NK-92 (cell line): Measurements from ENCODE around the gene ARID2.

Source experiments
- DNase-seq: peaks from one replicate; lab custom pipeline; 2025; ENCODE audit not compliant: unreplicated experiment; lab: John Stamatoyannopoulos, UW

ARID2 gene, protein sequence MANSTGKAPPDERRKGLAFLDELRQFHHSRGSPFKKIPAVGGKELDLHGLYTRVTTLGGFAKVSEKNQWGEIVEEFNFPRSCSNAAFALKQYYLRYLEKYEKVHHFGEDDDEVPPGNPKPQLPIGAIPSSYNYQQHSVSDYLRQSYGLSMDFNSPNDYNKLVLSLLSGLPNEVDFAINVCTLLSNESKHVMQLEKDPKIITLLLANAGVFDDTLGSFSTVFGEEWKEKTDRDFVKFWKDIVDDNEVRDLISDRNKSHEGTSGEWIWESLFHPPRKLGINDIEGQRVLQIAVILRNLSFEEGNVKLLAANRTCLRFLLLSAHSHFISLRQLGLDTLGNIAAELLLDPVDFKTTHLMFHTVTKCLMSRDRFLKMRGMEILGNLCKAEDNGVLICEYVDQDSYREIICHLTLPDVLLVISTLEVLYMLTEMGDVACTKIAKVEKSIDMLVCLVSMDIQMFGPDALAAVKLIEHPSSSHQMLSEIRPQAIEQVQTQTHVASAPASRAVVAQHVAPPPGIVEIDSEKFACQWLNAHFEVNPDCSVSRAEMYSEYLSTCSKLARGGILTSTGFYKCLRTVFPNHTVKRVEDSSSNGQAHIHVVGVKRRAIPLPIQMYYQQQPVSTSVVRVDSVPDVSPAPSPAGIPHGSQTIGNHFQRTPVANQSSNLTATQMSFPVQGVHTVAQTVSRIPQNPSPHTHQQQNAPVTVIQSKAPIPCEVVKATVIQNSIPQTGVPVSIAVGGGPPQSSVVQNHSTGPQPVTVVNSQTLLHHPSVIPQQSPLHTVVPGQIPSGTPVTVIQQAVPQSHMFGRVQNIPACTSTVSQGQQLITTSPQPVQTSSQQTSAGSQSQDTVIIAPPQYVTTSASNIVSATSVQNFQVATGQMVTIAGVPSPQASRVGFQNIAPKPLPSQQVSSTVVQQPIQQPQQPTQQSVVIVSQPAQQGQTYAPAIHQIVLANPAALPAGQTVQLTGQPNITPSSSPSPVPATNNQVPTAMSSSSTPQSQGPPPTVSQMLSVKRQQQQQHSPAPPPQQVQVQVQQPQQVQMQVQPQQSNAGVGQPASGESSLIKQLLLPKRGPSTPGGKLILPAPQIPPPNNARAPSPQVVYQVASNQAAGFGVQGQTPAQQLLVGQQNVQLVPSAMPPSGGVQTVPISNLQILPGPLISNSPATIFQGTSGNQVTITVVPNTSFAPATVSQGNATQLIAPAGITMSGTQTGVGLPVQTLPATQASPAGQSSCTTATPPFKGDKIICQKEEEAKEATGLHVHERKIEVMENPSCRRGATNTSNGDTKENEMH (N-terminal part only)

DNA sequence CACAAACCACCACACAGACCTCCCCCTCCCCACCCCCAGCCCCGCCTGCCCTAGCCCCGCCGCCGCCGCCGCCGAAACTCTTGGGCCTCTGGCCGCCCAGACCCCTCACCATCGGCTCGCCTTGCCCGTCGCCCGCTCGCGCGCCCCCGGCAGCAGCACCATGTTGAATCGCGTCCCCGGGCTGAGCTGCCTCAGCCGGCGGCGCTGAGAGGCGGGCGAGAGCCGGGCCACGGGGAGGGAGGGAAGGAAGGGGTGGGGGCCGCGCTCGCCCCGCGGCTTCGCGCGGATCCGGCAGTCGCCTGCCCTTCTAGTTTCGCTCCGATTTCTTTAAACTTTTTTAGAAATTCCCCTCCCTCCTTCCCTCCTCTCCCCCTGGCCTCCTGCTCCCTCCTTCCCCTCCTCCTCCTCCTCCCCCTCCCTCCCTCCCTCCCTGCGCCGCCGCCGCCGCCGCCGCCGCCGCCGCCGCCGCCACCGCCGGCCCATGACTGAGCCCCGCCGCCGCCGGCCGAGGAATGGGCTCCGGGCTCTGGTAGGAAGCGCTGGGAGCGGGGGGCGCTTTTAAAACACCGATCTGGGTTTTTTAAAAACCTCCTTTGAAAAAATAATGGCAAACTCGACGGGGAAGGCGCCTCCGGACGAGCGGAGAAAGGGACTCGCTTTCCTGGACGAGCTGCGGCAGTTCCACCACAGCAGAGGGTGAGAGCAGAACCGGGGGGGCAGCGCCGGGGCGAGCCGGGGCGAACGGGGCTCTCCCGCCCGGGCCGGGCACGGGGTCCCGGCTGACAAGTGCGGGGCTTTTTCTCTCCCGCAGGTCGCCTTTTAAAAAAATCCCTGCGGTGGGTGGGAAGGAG is at the start of gene ARID2:
Gene ARID2, plus strand, starts transcription at position 474 of the 851 bp plus-strand sequence. Its CDS starts 131 bp downstream, at position 605.
- DNase-seq: no peak

DNA sequence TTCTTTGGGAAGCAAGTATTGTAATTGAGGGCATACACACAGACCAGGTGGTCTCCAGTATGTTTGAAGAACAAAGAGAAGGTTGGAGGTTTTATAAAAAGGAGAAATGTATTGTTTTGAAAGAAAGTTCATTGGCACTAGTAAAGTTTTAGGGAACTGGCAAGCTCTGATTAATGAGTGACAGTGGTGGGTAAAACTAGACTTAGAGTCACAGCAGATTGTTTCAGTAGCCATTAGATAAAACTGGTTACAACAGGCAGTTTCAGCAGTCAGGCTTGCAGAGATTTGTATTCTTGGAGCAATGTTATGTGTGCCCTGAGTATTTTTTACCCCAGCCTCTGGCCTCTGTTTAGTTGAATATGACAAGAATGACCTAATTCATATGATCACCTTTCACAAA is 49.1 kb upstream of the ARID2 start:
- DNase-seq: no peak

DNA sequence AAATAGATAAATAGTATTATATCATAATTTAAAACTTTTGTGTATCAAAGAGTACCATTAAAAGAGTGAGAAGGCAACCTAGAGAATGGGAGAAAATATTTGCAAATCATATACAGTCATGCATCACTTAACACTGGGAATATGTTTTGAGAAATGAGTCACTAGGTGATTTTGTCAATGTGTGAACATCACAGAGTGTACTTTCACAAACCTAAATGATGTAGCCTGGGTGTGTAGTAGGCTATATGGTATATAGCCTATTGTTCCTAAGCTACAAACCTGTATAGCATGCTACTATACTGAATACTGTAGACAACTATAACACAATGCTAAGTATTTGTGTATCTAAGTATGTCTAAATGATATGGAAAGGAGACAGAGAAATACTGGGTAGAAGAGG is 48.0 kb upstream of the ARID2 start:
- DNase-seq: no peak

DNA sequence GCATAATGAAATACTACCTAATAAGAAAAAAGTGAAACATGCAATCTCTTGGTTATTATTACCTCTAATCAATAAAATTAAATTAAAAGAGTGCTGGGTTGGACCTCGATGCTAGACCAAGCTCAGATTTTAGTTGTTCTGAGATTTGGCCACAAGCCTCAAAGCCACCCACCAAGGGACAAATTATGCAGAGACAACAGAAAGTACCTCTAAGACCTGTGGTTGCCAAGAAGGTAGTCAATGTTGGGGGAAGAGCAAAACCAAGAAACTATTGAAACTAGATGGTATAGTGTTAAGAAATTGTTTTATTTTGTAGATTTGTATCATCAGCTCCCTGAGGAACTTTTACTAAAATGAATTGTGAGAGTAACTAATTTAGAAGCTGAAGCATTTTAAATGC is 43.8 kb upstream of the ARID2 start:
- DNase-seq: no peak

GRCh38 chr12:45687081-45688015 is 42.2 kb upstream of the ARID2 start:
- no peak for DNase-seq

- DNase-seq: no peak
Measured at GRCh38 chr12:45688183-45688582, 41.3 kb upstream of the ARID2 start.

- no peak for DNase-seq
Measured at GRCh38 chr12:45695035-45695434, 34.5 kb upstream of the ARID2 start.

DNA sequence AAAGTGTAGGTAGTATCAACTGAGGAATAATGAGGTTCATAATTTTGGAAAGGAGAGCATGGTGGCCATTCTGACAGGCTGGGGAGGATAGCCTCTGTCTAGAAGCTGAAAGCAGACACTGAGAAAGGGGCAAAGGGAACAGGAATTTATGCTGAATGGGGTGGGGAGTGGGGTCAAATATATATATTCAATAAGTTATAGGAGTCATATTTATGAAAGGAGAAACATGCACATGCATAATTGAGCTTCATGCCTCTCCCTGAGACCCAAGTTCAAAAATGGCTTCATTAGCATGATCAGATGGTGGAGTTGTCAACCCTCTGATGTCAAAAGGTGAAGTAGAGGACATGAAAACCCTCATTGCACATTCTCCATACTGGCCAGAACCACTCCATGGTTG is 33.9 kb upstream of the ARID2 start:
- no peak for DNase-seq

GRCh38 chr12:45696049-45696448 is 33.5 kb upstream of the ARID2 start:
- no peak for DNase-seq

- DNase-seq: no peak
Measured at GRCh38 chr12:45697371-45697770, 32.1 kb upstream of the ARID2 start.

- no peak for DNase-seq
Measured at GRCh38 chr12:45701296-45701695, 28.2 kb upstream of the ARID2 start.

GRCh38 chr12:45703942-45704341 is 25.6 kb upstream of the ARID2 start:
- DNase-seq: no peak

- no peak for DNase-seq
Measured at GRCh38 chr12:45704968-45705367, 24.5 kb upstream of the ARID2 start.

DNA sequence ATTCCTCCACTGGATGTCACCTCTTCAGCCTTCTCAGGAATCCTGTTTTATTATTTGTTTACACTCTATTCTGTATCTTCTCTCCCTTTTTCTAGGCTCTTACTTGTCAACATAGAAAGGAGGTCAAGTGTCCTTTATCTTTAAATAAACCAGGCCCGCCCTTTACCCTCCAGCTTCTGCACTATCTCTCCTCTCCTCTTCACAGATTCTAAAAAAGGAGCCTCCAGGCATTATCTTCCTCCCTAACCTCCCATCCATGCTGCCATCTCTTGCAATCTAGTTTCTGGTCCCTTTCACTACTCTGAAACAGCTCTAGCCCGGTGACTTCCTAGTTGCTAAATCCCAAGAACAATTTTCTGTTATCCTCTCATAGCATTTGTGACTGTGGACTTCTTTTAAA is 24.1 kb upstream of the ARID2 start:
- no peak for DNase-seq

GRCh38 chr12:45707241-45707857 is 22.2 kb upstream of the ARID2 start:
- DNase-seq: no peak

DNA sequence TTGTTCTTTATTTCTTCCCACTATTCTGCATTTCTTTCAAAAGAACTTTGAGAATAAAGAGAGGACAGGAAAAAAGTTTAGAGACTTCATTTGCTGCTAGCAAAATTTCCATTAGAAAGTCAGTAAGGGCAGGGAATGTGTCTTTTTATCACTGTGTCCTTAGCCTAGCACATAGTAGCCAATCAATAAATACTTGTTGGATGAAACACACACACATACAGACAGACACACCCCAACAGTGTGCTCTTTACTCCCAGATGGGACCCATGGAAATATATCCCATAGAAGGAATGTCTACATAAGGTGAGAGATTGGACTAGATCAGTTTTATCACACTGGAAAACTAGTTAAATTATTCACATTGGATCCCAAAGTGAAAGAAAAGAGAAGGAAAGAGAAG is 21.1 kb upstream of the ARID2 start:
- no peak for DNase-seq

DNA sequence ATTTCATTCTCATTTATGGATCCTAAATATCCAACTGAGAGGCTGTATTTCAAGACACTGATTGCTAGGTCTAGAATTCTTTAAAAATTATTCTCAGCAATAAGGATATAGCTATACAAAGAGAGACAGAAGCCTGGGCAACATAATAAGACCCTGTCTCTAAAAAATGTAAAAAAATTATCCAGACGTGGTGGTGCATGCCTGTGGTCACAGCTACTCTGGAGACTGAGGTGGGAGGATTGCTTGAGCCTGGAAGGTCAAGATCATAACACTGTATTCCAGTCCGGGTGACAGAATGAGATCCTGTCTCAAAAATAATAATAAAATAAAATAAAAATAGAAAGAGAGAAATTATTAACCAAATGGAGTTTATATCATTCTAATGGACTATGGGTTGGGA is 20.6 kb upstream of the ARID2 start:
- DNase-seq: no peak

DNA sequence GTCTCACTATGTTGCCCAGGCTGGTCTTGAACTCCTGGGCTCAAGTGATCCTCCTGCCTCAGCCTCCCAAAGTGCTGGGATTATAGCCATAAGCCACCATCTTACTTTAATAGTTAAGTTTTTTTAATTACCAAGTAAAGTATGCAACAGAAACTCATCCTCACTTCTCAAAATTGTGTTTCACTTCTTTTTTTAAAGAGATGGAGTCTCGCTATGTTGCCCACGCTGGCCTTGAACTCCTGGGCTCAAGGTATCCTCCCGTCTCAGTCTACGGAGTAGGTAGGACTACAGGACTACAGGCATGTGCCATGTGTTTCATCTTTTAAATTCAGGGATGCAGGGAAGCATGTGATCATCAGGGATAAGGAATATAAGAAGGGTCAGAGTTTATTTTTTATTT is 17.2 kb upstream of the ARID2 start:
- DNase-seq: no peak

GRCh38 chr12:45713078-45713477 is 16.4 kb upstream of the ARID2 start:
- no peak for DNase-seq
